Placental epithelial cell (primary cell): ENCODE data around the gene SPATA2. TPM values are rescaled to one million over a fixed set of nuclear protein-coding genes. Genes with fewer than 3 reads are reported as not detected.

ENCODE experiments used
- small RNA-seq: library from RNA; depleted of rRNA; stranded (forward); fragments of <200 nt; gene quantifications from one replicate; pipeline ENCODE3, GENCODE V24; 2012
- total RNA-seq: library from RNA; depleted of rRNA; stranded (reverse); fragments of >200 nt; gene quantifications from 2 replicates; pipeline ENCODE4 v1.2.3, GENCODE V29; 2012

Gene SPATA2
- total RNA-seq, result 3.1 and 3.5 TPM in 2 replicates

DNA sequence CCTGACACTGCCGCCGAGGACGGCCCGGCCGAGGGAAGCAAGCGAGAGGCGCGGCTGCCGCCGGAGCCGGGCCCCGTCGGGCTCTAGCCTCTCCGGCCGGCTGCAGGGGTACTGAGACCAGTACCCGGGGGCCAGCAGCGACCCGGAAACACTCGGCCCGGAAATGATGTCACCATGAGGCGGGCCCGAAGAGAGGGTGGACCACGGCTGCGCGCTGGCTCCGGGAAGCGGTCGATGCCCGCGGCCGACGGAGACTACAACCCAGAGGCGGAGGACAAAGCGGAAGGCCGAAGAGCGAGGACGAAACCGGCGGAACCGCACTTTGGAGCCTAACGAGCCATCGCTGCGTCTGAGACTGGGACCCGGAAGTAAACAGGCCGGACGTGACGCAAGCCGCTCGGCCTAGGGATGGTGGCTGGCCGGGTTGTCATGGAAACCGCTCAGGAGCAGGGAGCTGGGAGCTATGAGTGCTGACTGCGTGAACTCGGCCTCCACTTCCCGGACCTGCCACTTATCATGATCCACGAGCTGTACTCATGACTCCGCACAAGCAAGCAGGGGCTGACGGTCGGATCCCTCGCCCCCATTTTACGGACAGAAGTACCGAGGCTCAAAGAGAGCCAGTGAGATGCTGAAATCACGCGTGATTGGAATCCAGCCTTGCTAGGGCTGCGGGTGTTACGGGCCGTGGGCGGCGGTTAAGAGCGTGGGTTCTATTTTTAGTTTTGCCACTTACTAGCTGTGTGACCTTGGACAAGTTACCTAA is at the start of gene SPATA2:
TSS of gene SPATA2 (minus strand) at position 150 of the 766 bp plus-strand sequence. CDS start 7,039 bp downstream, outside the sequence.

DNA sequence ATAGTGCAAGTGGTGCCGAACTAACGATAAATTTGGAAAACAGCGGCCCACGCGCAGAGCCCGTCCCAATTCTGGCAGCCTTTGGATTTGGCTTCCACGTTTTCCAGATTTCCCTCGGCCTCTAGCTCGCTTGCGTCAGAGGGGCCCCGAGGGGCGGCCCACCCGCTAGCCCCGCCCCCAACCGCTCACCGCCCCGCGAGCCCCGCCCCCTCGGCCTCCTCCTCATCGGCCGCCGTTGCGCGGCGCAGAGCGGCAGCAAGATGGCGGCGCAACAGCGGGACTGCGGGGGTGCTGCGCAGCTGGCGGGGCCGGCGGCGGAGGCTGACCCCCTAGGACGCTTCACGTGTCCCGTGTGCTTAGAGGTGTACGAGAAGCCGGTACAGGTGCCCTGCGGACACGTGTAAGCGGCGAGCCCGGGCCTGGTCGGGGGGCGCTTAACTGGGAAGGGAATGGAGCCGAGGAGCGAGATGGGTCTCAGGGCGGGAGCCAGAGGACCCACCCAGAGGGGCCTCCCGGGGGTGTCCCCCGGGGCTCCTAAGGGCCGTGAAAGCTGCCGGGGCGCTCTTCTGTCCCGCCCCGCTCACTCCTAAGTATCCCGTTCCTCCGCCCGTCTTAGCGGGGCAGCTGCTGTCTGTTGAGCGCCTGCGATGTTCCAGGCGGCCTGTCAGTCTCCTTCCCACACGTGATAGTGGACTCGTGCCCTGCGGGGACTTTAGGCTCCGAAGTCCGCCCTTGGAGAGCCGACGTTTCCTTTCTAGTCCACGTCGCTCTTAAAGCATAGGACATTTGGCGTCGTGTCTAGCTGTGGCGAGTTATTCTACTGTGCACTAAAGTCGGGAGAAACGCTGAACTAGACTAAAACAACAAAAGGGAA is 21.1 kb upstream of the SPATA2 start, which contains the start of gene RNF114:
TSS of gene RNF114 (plus strand) at position 245 of the 874 bp plus-strand sequence. CDS start at position 261, 16 bp downstream.

Small RNA genes within 50 kb of the gene (small RNA-seq; reads per million reads assigned to genes)
- gene RF00017, result not detected
- not detected for gene RF00019

Other genes starting within 250 kb of the SPATA2 start
- 16.6 and 18.1 TPM in 2 replicates for gene B4GALT5, start 201.7 kb downstream of the SPATA2 start, total RNA-seq
- gene SLC9A8, start 102.7 kb downstream of the SPATA2 start, total RNA-seq, result 6.3 and 10.2 TPM in 2 replicates
- gene RNF114, start 20.9 kb upstream of the SPATA2 start, total RNA-seq, result 34.5 and 77.8 TPM in 2 replicates
- gene SNAI1, start 67.5 kb upstream of the SPATA2 start, total RNA-seq, result not detected in 2 replicates
- 89.8 and 110 TPM in 2 replicates for gene UBE2V1, start 197.6 kb upstream of the SPATA2 start, total RNA-seq
- 38.5 and 67.0 TPM in 2 replicates for gene PEDS1, start 238.2 kb upstream of the SPATA2 start, total RNA-seq